Body of pancreas (tissue), 4 donors: Measurements from ENCODE around the gene NAP1L5.

Experiments
- POLR2A ChIP-seq, 3 donors: fragments of 450-650 bp; IDR thresholded peaks; one replicate each; pipeline ENCODE4 v1.6.1; 2016; ENCODE audit warnings: antibody characterized with exemption in 3 of 3, mild to moderate bottlenecking in 2 of 3
- TF ChIP-seq, protein P1 (sequence below), 7 experiments: fragments of 450-650 bp in 4 of 7; fragments of 200-600 bp in 3 of 7; sonication (generic) in 3 of 7; IDR thresholded peaks; one replicate each; pipeline ENCODE4 v1.5.1; 2016 to 2019; ENCODE audit warnings: antibody characterized with exemption in 7 of 7

DNA sequence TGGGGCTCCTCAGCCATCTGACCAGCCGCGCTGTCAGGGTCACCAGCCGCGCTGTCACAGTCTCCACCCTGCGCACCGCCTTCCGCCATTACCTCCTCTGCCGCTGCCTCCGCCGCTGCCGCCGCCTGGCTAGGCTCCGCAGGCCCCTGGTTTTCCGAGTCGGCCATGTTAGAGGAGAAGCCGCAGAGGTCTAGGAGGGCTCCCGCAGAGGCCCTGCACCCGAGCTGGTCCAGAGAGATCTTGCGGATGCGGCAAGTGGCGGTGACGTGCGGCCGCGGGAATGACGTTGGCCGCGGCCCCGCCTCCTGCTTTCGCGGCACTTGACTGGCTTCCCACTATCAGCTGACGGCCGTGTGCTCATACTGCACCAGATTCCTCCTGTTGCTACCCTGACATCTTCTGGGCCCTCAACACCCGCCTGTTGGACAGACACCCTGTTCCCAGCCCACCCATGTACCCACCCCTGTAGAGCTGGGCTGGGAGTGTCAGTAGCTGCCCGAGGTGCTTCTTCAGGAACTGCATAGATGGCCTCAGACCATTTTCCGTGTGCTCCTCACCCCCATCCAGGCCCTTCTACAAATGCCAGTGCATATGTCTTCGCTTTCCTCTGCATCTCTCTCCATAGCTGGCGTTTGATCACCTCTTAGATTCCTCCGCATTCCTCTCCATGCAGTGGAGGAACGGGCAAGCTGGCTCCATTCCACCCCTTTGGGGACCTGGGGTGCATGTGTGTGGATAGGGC is at the start of gene NAP1L5:
- TF ChIP-seq POLR2A (IDR thresholded peaks at IDR 0.05), result peak in 2 of 3 donors; percentile 46 to 52
- TF ChIP-seq, protein P1, sequence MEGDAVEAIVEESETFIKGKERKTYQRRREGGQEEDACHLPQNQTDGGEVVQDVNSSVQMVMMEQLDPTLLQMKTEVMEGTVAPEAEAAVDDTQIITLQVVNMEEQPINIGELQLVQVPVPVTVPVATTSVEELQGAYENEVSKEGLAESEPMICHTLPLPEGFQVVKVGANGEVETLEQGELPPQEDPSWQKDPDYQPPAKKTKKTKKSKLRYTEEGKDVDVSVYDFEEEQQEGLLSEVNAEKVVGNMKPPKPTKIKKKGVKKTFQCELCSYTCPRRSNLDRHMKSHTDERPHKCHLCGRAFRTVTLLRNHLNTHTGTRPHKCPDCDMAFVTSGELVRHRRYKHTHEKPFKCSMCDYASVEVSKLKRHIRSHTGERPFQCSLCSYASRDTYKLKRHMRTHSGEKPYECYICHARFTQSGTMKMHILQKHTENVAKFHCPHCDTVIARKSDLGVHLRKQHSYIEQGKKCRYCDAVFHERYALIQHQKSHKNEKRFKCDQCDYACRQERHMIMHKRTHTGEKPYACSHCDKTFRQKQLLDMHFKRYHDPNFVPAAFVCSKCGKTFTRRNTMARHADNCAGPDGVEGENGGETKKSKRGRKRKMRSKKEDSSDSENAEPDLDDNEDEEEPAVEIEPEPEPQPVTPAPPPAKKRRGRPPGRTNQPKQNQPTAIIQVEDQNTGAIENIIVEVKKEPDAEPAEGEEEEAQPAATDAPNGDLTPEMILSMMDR (IDR thresholded peaks at IDR 0.05), result no peak
